NCI-H446 (cell line): Measurements from ENCODE around the gene RPEL1.
"Not testable (repeated sequence)": the region's sequence is repeated elsewhere in the genome, so short reads cannot be mapped to it uniquely, and the experiment has no call there.

ENCODE experiments used
- DNase-seq, 2 experiments: peaks; one replicate each; lab custom pipeline; 2025; lab: John Stamatoyannopoulos, UW

Gene RPEL1

GRCh38 chr10:103245587-103245986 is at the start of gene RPEL1:
Gene RPEL1 (plus strand): TSS chr10:103245887. CDS start chr10:103245997, 110 bp downstream.
- DNase-seq = not testable (repeated sequence)

- no peak for DNase-seq
These were observed 49.2 kb upstream of the RPEL1 start for GRCh38 chr10:103196516-103196915.

DNA sequence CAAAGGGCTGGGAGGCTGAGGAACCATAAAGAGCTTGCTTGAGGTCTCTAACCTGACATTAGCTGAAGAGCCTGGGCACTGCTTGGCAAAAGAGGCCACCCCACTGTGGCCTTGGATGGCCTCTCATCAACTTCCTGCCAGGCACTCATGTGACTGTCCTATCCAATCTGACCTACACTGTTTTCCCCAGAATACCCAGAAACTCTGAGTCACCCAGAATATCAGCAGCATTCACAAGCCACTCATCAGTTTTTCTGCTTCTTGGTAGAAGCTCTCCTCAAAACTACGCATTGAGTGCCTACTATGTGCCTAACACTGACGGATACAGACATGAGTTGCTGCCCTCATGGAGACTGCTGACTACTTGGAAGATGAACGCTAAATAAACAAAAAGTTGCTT is 48.5 kb upstream of the RPEL1 start:
- DNase-seq = no peak

DNA sequence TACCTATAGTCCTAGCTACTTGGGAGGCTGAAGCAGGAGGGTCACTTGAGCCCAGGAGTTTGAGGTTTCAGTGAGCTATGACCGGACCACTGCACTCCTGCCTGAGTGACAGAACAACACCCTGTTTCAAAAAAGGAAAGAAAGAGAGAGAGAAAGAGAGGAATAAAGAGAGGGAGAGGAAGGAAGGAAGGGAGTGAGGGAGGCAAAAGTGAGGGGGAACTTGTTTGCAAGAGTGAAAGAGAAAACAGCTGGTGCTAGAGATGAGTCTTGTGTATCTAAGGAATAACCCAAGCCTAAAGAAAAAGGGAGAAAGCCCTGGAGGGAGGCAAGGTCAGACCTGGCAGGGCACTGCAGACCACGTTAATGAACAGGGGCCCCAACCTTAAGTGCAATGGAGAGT is 47.8 kb upstream of the RPEL1 start:
- DNase-seq = no peak

- DNase-seq = no peak
These were observed 47.0 kb upstream of the RPEL1 start for GRCh38 chr10:103198648-103199047.

DNA sequence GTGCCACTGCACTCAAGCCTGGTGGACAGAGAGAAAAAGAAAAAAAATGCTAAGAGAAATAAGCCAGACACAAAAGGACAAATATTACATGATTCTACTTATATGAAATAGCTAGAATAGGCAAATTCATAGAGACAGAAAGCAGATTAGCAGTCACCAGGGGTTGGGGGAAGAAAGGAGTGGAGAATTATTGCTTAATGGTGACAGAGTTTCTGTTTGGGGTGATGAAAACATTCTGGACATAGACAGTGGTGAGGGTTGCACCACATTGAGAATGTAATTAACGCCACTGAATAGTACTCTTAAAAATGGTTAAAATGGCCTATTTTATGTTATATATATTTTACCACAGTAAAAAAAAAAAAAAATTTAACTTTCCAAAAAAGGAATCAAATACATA is 46.2 kb upstream of the RPEL1 start:
- DNase-seq = no peak

DNA sequence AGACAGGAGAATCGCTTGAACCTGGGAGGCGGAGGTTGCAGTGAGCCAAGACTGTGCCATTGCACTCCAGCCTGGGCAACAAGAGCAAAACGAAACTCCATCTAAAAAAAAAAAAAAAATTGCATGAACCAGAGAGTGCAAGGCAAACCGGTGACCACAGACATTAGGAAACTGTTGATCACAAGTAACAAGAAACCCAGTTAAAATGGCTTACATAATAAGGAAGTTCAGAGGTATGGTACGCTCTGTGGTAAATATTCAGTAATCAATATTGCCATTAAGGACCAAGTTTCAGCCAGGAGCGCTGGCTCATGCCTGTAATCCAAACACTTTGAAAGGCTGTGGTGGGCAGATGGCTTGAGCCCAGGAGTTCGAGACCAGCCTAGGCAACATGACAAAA is 43.4 kb upstream of the RPEL1 start:
- no peak for DNase-seq

DNA sequence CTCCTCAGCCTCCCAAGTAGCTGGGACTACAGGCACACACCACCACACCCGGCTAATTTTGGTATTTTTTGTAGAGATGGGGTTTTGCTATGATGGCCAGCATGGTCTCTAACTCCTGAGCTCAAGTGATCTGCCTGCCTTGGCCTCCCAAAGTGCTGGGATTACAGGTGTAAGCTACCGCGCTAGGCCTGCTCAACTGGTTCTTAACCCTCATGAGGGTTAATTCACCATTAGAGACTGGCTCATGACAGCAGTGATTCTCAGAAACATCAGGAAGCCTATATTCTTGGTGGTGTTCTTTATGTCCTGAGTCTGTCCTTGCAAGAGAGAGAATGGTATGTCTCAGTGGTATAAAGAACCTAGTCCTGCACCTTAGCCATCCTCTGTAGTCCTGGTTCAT is 42.2 kb upstream of the RPEL1 start:
- DNase-seq = no peak

- DNase-seq = no peak
These were observed 41.1 kb upstream of the RPEL1 start for GRCh38 chr10:103204353-103205255.

- DNase-seq = not testable (repeated sequence)
These were observed 40.3 kb upstream of the RPEL1 start for GRCh38 chr10:103205401-103205800.

DNA sequence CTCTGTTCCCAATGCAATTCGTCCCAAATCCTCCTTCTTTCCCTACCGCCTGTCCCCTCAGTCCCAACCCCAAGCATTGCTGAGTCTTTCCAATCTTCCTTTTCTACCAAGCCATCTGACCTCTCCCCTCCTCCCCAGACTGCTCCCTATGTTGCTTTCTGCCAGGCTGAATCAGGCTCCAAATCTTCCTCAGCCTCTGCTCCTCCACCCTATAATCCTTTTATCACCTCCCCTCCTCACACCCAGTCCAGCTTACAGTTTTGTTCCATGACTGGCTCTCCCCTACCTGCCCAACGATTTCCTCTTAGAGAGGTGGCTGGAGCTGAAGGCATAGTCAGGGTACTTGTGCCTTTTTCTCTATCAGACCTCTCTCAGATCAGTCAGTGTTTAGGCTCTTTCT is 39.0 kb upstream of the RPEL1 start:
- DNase-seq = not testable (repeated sequence)

DNA sequence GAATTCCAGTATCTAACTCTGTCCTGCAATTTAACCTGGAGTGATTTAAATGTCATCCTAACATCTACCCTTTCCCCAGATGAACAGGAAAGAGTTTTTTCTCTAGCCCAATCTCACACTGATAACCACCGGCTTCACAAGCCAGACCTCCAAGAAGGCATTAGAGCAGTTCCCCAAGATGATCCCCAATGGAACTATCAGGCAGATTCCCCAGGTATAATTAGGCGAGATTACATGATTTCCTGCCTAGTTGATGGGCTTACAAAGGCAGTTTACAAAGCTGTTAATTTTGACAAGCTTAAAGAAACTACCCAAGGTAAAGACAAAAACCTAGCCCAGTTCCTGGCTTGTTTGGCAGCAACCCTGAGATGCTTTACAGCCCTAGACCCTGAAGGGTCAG is 38.5 kb upstream of the RPEL1 start:
- DNase-seq = no peak

DNA sequence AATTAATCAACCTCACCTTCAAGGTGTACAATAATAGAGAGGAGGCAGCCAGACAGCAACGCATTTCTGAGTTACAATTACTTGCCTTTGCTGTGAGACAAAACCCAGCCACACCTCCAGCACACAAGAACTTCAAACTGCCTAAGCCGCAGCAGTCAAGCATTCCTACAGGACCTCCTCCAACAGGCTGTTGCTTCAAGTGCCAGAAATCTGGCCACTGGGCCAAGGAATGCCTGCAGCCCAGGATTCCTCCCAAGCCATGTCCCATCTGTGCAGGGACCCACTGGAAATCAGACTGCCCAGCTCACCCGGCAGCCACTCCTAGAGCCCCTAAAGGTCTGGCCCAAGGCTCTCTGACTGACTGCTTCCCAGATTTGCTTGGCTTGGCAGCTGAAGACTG is 38.0 kb upstream of the RPEL1 start:
- DNase-seq = not testable (repeated sequence)

GRCh38 chr10:103210262-103210661 is 35.4 kb upstream of the RPEL1 start:
- DNase-seq = not testable (repeated sequence)

GRCh38 chr10:103215601-103216000 is 30.1 kb upstream of the RPEL1 start:
- no peak for DNase-seq

DNA sequence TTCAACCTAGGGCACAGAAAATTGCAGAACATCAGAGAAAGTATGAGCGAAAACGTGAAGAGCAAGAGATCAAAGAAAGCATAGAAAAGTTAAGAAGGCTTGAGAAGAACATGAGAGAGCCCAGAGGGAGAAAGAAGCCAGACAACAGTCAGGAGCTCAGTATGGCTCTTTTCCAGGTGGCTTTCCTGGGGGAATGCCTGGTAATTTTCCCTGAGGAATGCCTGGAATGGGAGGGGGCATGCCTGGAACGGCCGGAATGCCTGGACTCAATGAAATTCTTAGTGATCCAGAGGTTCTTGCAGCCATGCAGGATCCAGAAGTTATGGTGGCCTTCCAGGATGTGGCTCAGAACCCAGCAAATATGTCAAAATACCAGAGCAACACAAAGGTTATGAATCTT is 29.3 kb upstream of the RPEL1 start:
- not testable (repeated sequence) for DNase-seq

GRCh38 chr10:103224133-103224532 is 21.6 kb upstream of the RPEL1 start:
- no peak for DNase-seq

DNA sequence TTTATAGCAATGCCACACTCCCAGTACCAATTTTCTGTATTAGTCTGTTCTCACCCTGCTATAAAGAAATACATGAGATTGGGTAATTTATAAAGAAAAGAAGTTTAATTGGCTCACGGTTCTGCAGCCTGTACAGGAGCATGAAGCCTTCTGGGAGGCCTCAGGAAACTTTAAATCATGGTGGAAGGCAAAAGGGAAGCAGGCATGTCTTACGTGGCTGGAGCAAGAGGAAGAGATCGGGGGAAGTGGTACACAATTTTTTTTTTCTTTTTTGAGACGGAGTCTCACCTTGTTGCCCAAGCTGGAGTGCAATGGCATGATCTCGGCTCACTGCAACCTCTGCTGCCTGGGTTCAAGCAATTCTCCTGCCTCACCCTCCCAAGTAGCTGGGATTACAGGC is 21.0 kb upstream of the RPEL1 start:
- DNase-seq = not testable (repeated sequence)

GRCh38 chr10:103225939-103226338 is 19.7 kb upstream of the RPEL1 start:
- no peak for DNase-seq

DNA sequence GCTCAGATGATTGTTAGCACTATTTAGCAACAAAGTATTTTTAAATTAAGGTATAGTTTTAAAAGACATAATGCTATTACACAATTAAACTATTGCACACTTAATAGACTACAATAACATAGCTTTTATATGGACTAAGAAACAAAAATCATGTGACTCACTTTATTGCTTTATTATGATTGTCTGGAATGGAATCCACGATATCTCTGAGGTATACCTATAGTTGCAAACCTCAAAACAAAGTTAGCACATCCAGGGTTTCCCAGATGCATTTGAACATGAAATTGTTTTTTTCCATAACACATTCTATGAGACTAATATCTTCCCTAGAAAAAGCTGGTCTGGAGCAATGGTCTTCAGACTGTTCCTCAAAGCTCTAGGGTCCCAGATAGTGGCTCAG is 18.3 kb upstream of the RPEL1 start:
- no peak for DNase-seq

- DNase-seq = no peak
These were observed 14.6 kb upstream of the RPEL1 start for GRCh38 chr10:103231047-103231551.

DNA sequence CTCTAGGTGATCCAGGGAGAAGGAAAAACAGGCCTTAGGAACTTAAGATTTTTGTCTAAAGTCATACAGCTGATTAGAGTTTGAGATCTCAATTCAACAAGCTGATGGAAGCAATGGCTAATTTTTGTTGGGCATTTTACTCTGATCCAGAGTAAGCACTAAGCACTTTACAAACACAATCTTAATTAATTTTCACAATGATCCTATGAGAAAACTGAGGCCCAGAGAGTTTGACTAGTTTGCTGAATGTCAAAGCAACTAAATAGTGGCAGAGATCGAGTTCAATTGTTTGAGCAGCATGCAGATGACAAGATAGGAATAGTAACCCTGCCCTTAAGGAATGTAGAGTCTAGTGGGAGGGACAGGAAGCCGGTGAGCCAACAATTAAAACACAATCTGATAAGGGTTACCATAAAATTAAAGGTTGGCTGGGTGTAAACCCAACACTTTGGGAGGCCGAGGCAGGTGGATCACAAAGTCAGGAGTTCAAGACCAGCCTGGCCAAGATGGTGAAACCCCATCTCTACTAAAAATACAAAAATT is 13.5 kb upstream of the RPEL1 start:
- DNase-seq = no peak

DNA sequence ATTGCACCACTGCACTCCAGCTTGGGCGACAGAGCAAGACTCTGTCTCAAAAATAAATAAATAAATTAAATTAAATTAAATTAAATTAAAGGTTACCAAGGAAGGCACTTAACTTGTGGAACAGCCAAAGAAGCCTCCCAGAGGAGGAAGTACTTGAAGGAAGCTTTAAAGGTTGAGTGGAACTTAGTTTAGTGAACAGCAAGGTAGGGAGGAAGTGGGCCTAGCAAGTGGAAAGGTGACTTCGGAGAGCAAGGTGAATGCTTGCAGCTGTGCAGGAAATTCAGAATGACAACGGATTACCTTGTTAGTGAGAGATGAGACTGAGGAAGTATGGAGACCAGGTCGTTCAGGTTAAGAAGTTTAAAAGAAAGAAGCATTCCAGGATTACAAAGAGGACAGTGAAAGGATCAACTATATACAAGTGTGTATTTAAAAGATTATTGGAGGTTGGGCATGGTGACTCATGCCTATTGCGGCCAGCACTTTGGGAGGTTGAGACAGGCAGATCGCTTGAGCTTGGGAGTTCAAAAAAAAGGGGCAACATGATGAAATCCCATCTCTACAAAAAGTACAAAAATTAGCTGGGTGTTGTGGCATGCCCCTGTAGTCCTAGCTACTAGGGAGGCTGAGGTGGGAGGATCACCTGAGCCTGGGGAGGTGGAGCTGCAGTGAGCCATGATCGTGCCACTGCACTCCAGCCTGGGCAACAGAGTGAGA is 12.8 kb upstream of the RPEL1 start:
- no peak for DNase-seq
